HG02885 (cell line): Measurements from ENCODE around the gene CAPN8.
A peak's percentile ranks its signal among the peaks of the same experiment; 100 is the strongest.

ENCODE experiments used
- ATAC-seq: cut with Tn5 transposase; IDR thresholded peaks from one replicate; pipeline ENCODE4 v1.9.1; 2021; ENCODE audit warnings: mild to moderate bottlenecking; ENCODE audit not compliant: unreplicated experiment, poor library complexity

The CAPN8 gene

GRCh38 chr1:223665592-223666312 lies at the start of gene CAPN8:
Gene CAPN8, minus strand, starts transcription at chr1:223665701. Its CDS starts 55 bp downstream, at chr1:223665646.
- ATAC-seq, result no peak

- ATAC-seq, result no peak
Observed at GRCh38 chr1:223714849-223715603, 49.5 kb upstream of the CAPN8 start.

GRCh38 chr1:223714421-223714724 lies 48.9 kb upstream of the CAPN8 start:
- no peak for ATAC-seq

- ATAC-seq, result no peak
Observed at GRCh38 chr1:223713546-223714420, 48.3 kb upstream of the CAPN8 start.

GRCh38 chr1:223712850-223713474 lies 47.5 kb upstream of the CAPN8 start:
- peak; percentile 31 for ATAC-seq

GRCh38 chr1:223712194-223712849 lies 46.8 kb upstream of the CAPN8 start, which contains the start of gene CAPN2:
Gene CAPN2, plus strand, starts transcription at chr1:223712539. Its CDS starts 102 bp downstream, at chr1:223712641.
- peak; percentile 73 for ATAC-seq

GRCh38 chr1:223711747-223712193 lies 46.3 kb upstream of the CAPN8 start:
- no peak for ATAC-seq

GRCh38 chr1:223711173-223711572 lies 45.7 kb upstream of the CAPN8 start:
- ATAC-seq, result no peak

- ATAC-seq, result no peak
Observed at GRCh38 chr1:223710179-223711133, 45.0 kb upstream of the CAPN8 start.

GRCh38 chr1:223709598-223709997 lies 44.1 kb upstream of the CAPN8 start:
- ATAC-seq, result no peak

GRCh38 chr1:223708651-223709268 lies 43.3 kb upstream of the CAPN8 start:
- no peak for ATAC-seq

- ATAC-seq, result no peak
Observed at GRCh38 chr1:223708001-223708359, 42.5 kb upstream of the CAPN8 start.

GRCh38 chr1:223707256-223708000 lies 41.9 kb upstream of the CAPN8 start:
- ATAC-seq, result no peak

- no peak for ATAC-seq
Observed at GRCh38 chr1:223706077-223706973, 40.8 kb upstream of the CAPN8 start.

- ATAC-seq, result no peak
Observed at GRCh38 chr1:223704921-223705878, 39.7 kb upstream of the CAPN8 start.

- no peak for ATAC-seq
Observed at GRCh38 chr1:223703668-223704013, 38.1 kb upstream of the CAPN8 start.
